ENCODE results near the gene LATS2.

The LATS2 gene

DNA sequence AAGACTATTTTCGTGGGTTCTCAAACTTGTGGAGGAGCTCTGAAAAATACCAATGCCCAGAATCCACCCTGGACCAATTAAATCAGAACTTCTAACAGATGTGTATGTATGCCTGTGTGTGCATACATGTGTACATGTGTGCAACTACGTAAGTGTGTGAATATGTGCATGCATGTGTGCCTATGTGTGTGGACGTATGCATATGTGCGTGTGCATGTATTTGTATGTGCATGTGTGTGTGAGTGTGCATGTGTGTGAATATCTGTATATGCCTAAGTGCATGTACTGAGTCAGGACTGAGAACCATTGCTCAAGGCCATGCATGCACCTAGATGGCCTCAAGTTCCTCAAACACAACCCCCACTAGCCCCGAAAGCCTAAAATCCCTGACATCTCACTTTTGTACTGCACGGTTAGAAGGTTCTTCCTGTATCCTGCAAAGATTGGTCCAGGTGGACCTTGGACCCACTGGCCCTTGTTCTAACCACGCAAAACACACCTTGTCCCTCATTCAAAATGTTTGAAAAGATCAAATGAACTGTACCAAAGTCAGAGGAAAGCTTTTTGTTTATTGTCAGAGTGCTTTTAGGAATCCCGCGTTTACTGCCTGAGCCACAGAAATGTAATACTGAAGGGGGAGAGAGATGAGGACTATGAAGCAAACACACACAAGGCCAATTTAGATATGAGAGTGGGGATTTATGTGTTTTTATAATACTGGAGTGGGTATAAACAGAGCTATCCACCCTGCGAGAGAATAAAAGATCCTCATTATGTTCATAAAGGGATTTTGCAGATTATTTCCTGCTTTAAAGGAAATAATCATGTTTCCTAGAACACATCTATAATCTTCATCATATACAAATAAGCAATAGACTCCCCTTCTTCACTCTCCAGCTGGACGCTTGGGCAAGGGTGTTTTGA is 39.1 kb downstream of the LATS2 start:
- no peak for DNase-seq (ENCODE audit: low read depth)
- no peak overlapping the region for H3K4me3 ChIP-seq (ENCODE audit: control insufficient read depth, low read depth, low read length)
- TF ChIP-seq, protein P1, sequence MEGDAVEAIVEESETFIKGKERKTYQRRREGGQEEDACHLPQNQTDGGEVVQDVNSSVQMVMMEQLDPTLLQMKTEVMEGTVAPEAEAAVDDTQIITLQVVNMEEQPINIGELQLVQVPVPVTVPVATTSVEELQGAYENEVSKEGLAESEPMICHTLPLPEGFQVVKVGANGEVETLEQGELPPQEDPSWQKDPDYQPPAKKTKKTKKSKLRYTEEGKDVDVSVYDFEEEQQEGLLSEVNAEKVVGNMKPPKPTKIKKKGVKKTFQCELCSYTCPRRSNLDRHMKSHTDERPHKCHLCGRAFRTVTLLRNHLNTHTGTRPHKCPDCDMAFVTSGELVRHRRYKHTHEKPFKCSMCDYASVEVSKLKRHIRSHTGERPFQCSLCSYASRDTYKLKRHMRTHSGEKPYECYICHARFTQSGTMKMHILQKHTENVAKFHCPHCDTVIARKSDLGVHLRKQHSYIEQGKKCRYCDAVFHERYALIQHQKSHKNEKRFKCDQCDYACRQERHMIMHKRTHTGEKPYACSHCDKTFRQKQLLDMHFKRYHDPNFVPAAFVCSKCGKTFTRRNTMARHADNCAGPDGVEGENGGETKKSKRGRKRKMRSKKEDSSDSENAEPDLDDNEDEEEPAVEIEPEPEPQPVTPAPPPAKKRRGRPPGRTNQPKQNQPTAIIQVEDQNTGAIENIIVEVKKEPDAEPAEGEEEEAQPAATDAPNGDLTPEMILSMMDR (conservative IDR thresholded peaks at IDR 0.05; ENCODE audit: control insufficient read depth, insufficient read depth, low read depth, low read length) = no peak

DNA sequence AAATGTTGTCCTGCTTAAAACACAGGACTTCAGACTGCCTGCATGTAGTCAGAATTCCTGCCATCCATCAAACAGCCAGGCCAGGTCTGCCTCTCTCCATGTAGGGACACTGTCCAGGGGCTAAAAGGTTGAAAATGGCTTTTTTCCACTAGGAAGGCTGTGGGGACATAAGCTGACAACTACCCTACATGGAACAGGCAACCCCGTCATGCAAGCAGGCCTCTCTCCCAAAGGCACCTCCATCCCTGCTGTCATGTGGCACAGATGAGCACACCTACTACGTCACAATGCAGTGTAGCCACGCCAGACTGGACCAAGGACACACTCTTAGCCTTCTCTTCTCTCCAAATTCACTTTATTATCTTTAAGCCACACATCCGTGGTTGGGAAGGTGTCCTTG is 40.8 kb downstream of the LATS2 start:
- TF ChIP-seq, protein P1 (conservative IDR thresholded peaks at IDR 0.05; ENCODE audit: control insufficient read depth, insufficient read depth, low read depth, low read length) = no peak
- DNase-seq (ENCODE audit: low read depth) = no peak
- H3K4me3 ChIP-seq (ENCODE audit: control insufficient read depth, low read depth, low read length) = no peak overlapping the region

DNA sequence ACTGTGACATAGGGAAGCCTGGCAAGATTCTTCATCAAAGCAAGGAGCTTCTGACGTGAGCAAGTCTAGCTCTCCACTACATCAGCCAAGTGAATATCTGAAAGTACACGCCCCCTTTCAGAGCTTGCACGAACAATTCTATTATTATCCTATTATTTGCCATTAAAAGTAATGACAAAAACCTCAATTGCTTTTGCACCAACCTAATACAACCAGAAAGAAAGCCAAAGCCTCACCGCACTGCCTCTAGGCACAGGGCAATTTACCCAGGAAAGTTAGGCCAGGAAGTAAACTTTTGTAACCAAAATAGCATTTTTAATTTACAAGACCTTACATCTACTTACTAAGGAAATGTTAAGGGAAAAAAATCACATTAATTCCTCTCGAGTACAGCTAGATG is 41.2 kb downstream of the LATS2 start:
- no peak for DNase-seq (ENCODE audit: low read depth)
- TF ChIP-seq, protein P1 (conservative IDR thresholded peaks at IDR 0.05; ENCODE audit: control insufficient read depth, insufficient read depth, low read depth, low read length) = no peak

DNA sequence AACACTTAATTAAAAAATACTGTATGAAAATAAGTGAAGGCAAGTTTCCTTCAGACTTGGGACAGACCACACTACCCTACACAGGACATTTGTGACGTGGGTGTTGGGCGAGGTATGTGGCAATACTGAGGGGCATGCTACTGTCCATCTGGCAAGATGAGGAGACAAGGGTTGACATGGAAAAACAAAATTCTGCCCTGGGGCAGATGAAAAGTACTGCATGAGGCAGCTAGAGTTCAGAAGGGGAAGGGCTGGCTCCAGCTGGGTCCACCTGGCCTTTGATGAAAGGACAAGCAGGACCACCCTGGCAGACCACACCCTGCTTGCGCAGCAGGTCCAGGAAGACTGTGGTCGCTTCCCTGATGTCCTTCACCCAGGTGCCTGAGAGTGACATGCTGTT is 43.2 kb downstream of the LATS2 start:
- no peak for DNase-seq (ENCODE audit: low read depth)
- TF ChIP-seq, protein P1 (conservative IDR thresholded peaks at IDR 0.05; ENCODE audit: control insufficient read depth, insufficient read depth, low read depth, low read length) = no peak
- H3K4me3 ChIP-seq (ENCODE audit: control insufficient read depth, low read depth, low read length) = no peak overlapping the region

More for the DNA sequence above, 41.2 kb downstream of the LATS2 start:
- H3K4me3 ChIP-seq (ENCODE audit: control insufficient read depth, low read depth, low read length) = no peak overlapping the region

DNA sequence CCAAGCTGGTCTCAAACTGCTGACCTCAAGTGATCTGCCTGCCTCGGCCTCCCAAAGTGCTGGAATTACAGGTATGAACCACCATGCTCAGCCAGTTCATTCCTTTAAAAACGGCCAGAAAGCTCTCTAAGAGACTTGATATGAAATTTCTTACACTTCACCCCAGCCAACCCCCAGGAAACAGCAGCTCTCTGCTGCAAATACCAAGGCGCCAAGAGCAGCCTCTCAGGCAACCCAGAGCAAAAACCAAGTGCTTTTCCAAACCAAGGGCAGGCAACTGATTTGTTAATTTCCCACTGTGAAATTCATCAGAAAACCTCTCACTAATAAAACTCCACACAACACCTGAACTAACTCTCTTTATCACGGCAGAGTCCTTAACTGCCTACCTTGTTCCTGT is 44.9 kb downstream of the LATS2 start:
- no peak for DNase-seq (ENCODE audit: low read depth)
- TF ChIP-seq, protein P1 (conservative IDR thresholded peaks at IDR 0.05; ENCODE audit: control insufficient read depth, insufficient read depth, low read depth, low read length) = no peak
- H3K4me3 ChIP-seq (ENCODE audit: control insufficient read depth, low read depth, low read length) = no peak overlapping the region

DNA sequence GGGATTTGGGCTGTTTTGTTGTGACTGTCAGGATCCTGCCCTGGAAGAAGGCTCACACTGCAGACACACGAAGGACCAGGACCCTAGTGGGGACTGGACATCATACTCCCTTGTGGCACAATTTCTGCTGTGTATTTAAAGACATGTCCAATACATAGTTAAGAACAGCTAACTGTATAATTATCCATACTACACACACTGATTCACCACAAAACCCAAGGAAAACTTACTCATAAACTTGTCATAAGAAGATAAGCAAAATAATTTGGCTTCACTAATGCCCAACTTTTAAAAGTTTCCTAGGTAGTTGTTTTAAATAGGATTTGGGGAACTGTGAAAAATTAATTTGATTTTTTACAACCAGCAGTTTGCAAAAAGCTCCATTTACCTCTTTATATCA is 46.1 kb downstream of the LATS2 start:
- H3K4me3 ChIP-seq (ENCODE audit: control insufficient read depth, low read depth, low read length) = no peak overlapping the region
- DNase-seq (ENCODE audit: low read depth) = peak; percentile 60
- TF ChIP-seq, protein P1 (conservative IDR thresholded peaks at IDR 0.05; ENCODE audit: control insufficient read depth, insufficient read depth, low read depth, low read length) = no peak
